GM18511 (cell line): ENCODE measurements around the gene HCRT.
"Not testable (repeated sequence)": the region's sequence is repeated elsewhere in the genome, so short reads cannot be mapped to it uniquely, and the experiment has no call there.

Experiments
- ATAC-seq: cut with Tn5 transposase; IDR thresholded peaks from one replicate; pipeline ENCODE4 v1.9.1; 2021; ENCODE audit warnings: mild to moderate bottlenecking, moderate library complexity; ENCODE audit not compliant: unreplicated experiment

The HCRT gene

GRCh38 chr17:42198897-42199296 is 13.6 kb upstream of the HCRT start:
- no peak for ATAC-seq

GRCh38 chr17:42197564-42198156 is 12.4 kb upstream of the HCRT start:
- ATAC-seq = no peak

- ATAC-seq = peak; percentile 85
These were observed 9.0 kb upstream of the HCRT start, which contains the start of gene GHDC for GRCh38 chr17:42193969-42194899. TSS of gene GHDC (minus strand) at chr17:42194494. CDS start at chr17:42193581, 913 bp downstream.

GRCh38 chr17:42193216-42193968 is 8.1 kb upstream of the HCRT start:
- no peak for ATAC-seq

- ATAC-seq = no peak
These were observed 7.2 kb upstream of the HCRT start for GRCh38 chr17:42192189-42193126.

GRCh38 chr17:42191275-42191608 is 6.0 kb upstream of the HCRT start:
- no peak for ATAC-seq

- no peak for ATAC-seq
These were observed 5.4 kb upstream of the HCRT start for GRCh38 chr17:42190491-42191274.

- ATAC-seq = no peak
These were observed 4.4 kb upstream of the HCRT start for GRCh38 chr17:42189651-42189965.

GRCh38 chr17:42188749-42189650 is 3.7 kb upstream of the HCRT start:
- ATAC-seq = no peak

GRCh38 chr17:42187833-42188232 is 2.6 kb upstream of the HCRT start:
- ATAC-seq = no peak

GRCh38 chr17:42186191-42186590 is 939 bp upstream of the HCRT start:
- not testable (repeated sequence) for ATAC-seq

GRCh38 chr17:42185621-42185930 is 324 bp upstream of the HCRT start:
- no peak for ATAC-seq

GRCh38 chr17:42183741-42184711 is 1.2 kb downstream of the HCRT start:
- ATAC-seq = peak; percentile 74

- ATAC-seq = no peak
These were observed 2.1 kb downstream of the HCRT start for GRCh38 chr17:42182927-42183734.

GRCh38 chr17:42181851-42182207 is 3.4 kb downstream of the HCRT start:
- ATAC-seq = no peak

GRCh38 chr17:42180922-42181850 is 4.1 kb downstream of the HCRT start, which contains the start of gene KCNH4:
TSS of gene KCNH4 (minus strand) at chr17:42181142. CDS start at chr17:42180945, 197 bp downstream.
- peak; percentile 43 for ATAC-seq
